Panc1 (cell line): Measurements from ENCODE around the gene KRTAP19-8.

Source experiments
- CTCF ChIP-seq: fragments of 450-650 bp; IDR thresholded peaks from 2 replicates; pipeline ENCODE4 v1.5.1; 2017; ENCODE audit warnings: mild to moderate bottlenecking
- POLR2AphosphoS5 ChIP-seq: IDR thresholded peaks from 2 replicates; pipeline ENCODE4 v1.6.1; 2012; ENCODE audit warnings: mild to moderate bottlenecking, low read depth, low read length, moderate library complexity
- REST ChIP-seq, 2 experiments: IDR thresholded peaks; 2 replicates each; pipeline ENCODE4 v1.6.1; 2011 to 2012; ENCODE audit warnings: low read depth in 2 of 2, control low read depth in 1 of 2, low read length in 1 of 2, mild to moderate bottlenecking in 1 of 2, moderate library complexity in 1 of 2; ENCODE audit not compliant: insufficient read depth in 1 of 2
- SIN3A ChIP-seq: IDR thresholded peaks from 2 replicates; pipeline ENCODE4 v1.6.1; 2012; ENCODE audit warnings: low read depth, mild to moderate bottlenecking, low read length, moderate library complexity, borderline replicate concordance; ENCODE audit not compliant: insufficient read depth

- no peak for TF ChIP-seq CTCF
- no peak for TF ChIP-seq REST (IDR thresholded peaks at IDR 0.05; ENCODE audit: insufficient read depth in 1 of 2, low read depth in 2 of 2, low read length in 1 of 2)
- TF ChIP-seq POLR2AphosphoS5 = no peak
- TF ChIP-seq SIN3A = no peak
These were observed 12.4 kb upstream of the KRTAP19-8 start for GRCh38 chr21:31050577-31051157.
